ENCODE measurements around the gene ADGRG3. TPM values are rescaled to one million over a fixed set of nuclear protein-coding genes. Genes with fewer than 3 reads are reported as not detected.

Gene ADGRG3
- total RNA-seq, 1 experiment from 2014 or later = 0.46 TPM

GRCh38 chr16:57709663-57710062 lies 41.6 kb downstream of the ADGRG3 start:
- no peaks in the 10 kb centered on the region; a peak in 1 of 7 replicates for H3K36me3 Mint-ChIP-seq (ENCODE audit: insufficient read depth in 1 of 3, low read depth in 3 of 3)
- no peak for DNase-seq
- Histone ChIP-seq H4K5ac (ENCODE audit: insufficient read length, low read depth, low read length) (no peak overlapping the region), H2AK5ac (ENCODE audit: insufficient read length, low read length) (no peak overlapping the region), H2BK120ac (ENCODE audit: low read depth, low read length, poor library complexity, severe bottlenecking) (no peak overlapping the region), H3K4me2 (ENCODE audit: insufficient read depth, insufficient read length, low read length) (no peak overlapping the region), H4K20me1 (ENCODE audit: control insufficient read depth, insufficient read depth, insufficient read length) (no peaks in the 10 kb centered on the region), H2AFZ (ENCODE audit: low read length) (no peak overlapping the region), H3K4ac (ENCODE audit: low read depth, low read length) (no peak overlapping the region), H3K79me1 (ENCODE audit: insufficient read depth, low read depth, low read length, poor library complexity, severe bottlenecking) (no peaks in the 10 kb centered on the region), H3T11ph (ENCODE audit: low read length) (no peak overlapping the region), H4K91ac (ENCODE audit: insufficient read length, low read depth, low read length) (no peak overlapping the region), H3K27ac (ENCODE audit: insufficient read length, low read depth, low read length) (no peak overlapping the region), H4K8ac (replicated peaks; ENCODE audit: insufficient read length, low read depth, low read length) (no peak overlapping the region), H3K23me2 (ENCODE audit: insufficient read length, low read depth, low read length, poor library complexity, severe bottlenecking) (no peaks in the 10 kb centered on the region), H2BK12ac (ENCODE audit: insufficient read length, low read depth, low read length) (no peak overlapping the region), H3K9ac (ENCODE audit: extremely low read depth, insufficient read length, low read length) (no peak overlapping the region), H3K18ac (ENCODE audit: insufficient read length, low read depth, low read length) (no peak overlapping the region), H3K4me1 (ENCODE audit: insufficient read depth, low read length) (no peaks in the 10 kb centered on the region), H3K27me3 (ENCODE audit: insufficient read depth, low read length) (no peaks in the 10 kb centered on the region), H3K14ac (ENCODE audit: insufficient read depth, low read length) (no peak overlapping the region), H2BK20ac (ENCODE audit: low read depth, low read length, poor library complexity, severe bottlenecking) (no peak overlapping the region), H3K56ac (ENCODE audit: insufficient read length, low read depth, low read length) (no peak overlapping the region), H3K79me2 (ENCODE audit: insufficient read depth, low read length) (no peaks in the 10 kb centered on the region), H3K23ac (ENCODE audit: insufficient read length, low read depth, low read length) (no peak overlapping the region), H2BK15ac (ENCODE audit: low read depth, low read length) (no peak overlapping the region), H3K9me3 (ENCODE audit: control insufficient read depth, low read depth, low read length) (no peaks in the 10 kb centered on the region), H2BK5ac (ENCODE audit: insufficient read length, low read length) (no peak overlapping the region)
- H3K4me3 Mint-ChIP-seq = no peak overlapping the region
- H3K4me1 Mint-ChIP-seq = no peaks in the 10 kb centered on the region; a peak in 1 of 4 replicates
- no peak for TF ChIP-seq CTCF (conservative IDR thresholded peaks at IDR 0.05)
- H3K9me3 Mint-ChIP-seq = peaks cover 0 to 16% of the 10 kb centered on the region in 2 experiments; a peak in 2 of 5 replicates
- H3K27ac Mint-ChIP-seq = no peak overlapping the region
- H3K27me3 Mint-ChIP-seq (ENCODE audit: low read depth) = peaks cover 32% of the 10 kb centered on the region
- WGBS (ENCODE audit: extremely low coverage, insufficient read length, low lambda C conversion rate) = no CpG with 5 or more reads among the region's 3 CpGs
